ENCODE data around the gene ATP7B. TPM values are rescaled to one million over a fixed set of nuclear protein-coding genes. Genes with fewer than 3 reads are reported as not detected.

ATP7B gene
- total and polyA plus RNA-seq, 2 of the 4 experiments (the other 2 are of a cell fraction) = 2.7 to 2.9 TPM

GRCh38 chr13:51971520-51972426 lies 39.5 kb downstream of the ATP7B start:
- Histone ChIP-seq H2AK5ac (ENCODE audit: low read depth, low read length) (no peak overlapping the region), H2BK15ac (ENCODE audit: low read depth, low read length) (no peak overlapping the region), H3K4ac (ENCODE audit: low read depth, low read length) (no peak overlapping the region), H2BK5ac (ENCODE audit: low read depth, low read length, poor library complexity, severe bottlenecking) (no peak overlapping the region), H3K4me2 (ENCODE audit: low read depth, low read length) (no peak overlapping the region), H4K91ac (ENCODE audit: insufficient read depth, low read depth, low read length) (no peak overlapping the region), H3K79me1 (ENCODE audit: low read depth in 1 of 2, low read length in 2 of 2) (no peaks in the 10 kb centered on the region), H2AFZ (replicated peaks; ENCODE audit: low read length, poor library complexity) (no peak overlapping the region), H3K9me1 (ENCODE audit: insufficient read depth, low read length) (no peaks in the 10 kb centered on the region), H3K9me3 (ENCODE audit: control insufficient read depth, insufficient read depth, low read length) (no peaks in the 10 kb centered on the region), H3K27me3 (ENCODE audit: control insufficient read depth, insufficient read depth, low read length) (no peaks in the 10 kb centered on the region; the same call in 1 of the 2 replicates), H3K27ac (ENCODE audit: insufficient read depth, low read length) (no peak overlapping the region), H2BK120ac (ENCODE audit: low read depth, low read length) (no peak overlapping the region), H3K4me1 (ENCODE audit: control insufficient read depth, insufficient read depth, low read length) (no peaks in the 10 kb centered on the region), H4K8ac (ENCODE audit: low read depth in 2 of 2, low read length in 2 of 2) (no peak overlapping the region), H3K36me3 (ENCODE audit: control insufficient read depth, insufficient read depth, low read length) (no peaks in the 10 kb centered on the region), H2BK20ac (ENCODE audit: low read depth, low read length) (no peak overlapping the region), H2AK9ac (replicated peaks; ENCODE audit: low read depth, low read length, poor library complexity) (no peak overlapping the region), H3K14ac (replicated peaks; ENCODE audit: low read depth, low read length) (no peak overlapping the region), H3K4me3 (ENCODE audit: insufficient read depth, low read depth, low read length) (no peak overlapping the region), H3K23ac (ENCODE audit: low read depth, low read length) (no peak overlapping the region), H3K18ac (ENCODE audit: low read depth, low read length) (no peak overlapping the region), H4K5ac (ENCODE audit: low read depth, low read length) (no peak overlapping the region), H4K20me1 (ENCODE audit: insufficient read depth, low read length) (no peaks in the 10 kb centered on the region), H3K9ac (ENCODE audit: low read depth, low read length) (no peak overlapping the region), H3K56ac (ENCODE audit: extremely low read depth, insufficient read depth, low read length) (no peak overlapping the region)
- WGBS, 2 experiments (ENCODE audit: extremely low coverage in 2 of 2, insufficient read length in 1 of 2) = 90% methylated on average over 11 of the region's 15 CpGs; no CpG with 5 or more reads in 1 of the 2 experiments
- ChIA-PET POLR2A (ENCODE audit: unreplicated experiment) (no interaction called here), CTCF (no interaction called here)
- DNase-seq (no peak), ATAC-seq (ENCODE audit: low read depth) (no peak)
- BruUV-seq (replicated peaks) = no TSS peak
- dilution Hi-C loops (cut with HindIII; ENCODE audit: low sequenced_read_pairs, unreplicated experiment) = no loop called here
- in situ Hi-C loops (cut with MboI; ENCODE audit: low sequenced_read_pairs) = no loop called here
- intact Hi-C loops (cut with micrococcal nuclease) = no loop called here
- TF ChIP-seq ELK1 (IDR thresholded peaks at IDR 0.05; ENCODE audit: borderline replicate concordance, low read depth, low read length) (no peak), MAFK (IDR thresholded peaks at IDR 0.05; ENCODE audit: low read depth, low read length) (no peak), CHD1 (IDR thresholded peaks at IDR 0.05; ENCODE audit: low read depth, low read length) (no peak), FOS (IDR thresholded peaks at IDR 0.05; ENCODE audit: low read depth, low read length) (no peak), MXI1 (IDR thresholded peaks at IDR 0.05; ENCODE audit: borderline replicate concordance, low read depth, low read length) (no peak), RFX5 (IDR thresholded peaks at IDR 0.05; ENCODE audit: low read depth, low read length) (no peak), BHLHE40 (IDR thresholded peaks at IDR 0.05; ENCODE audit: low read depth, low read length) (no peak), NFE2L2 (IDR thresholded peaks at IDR 0.05; ENCODE audit: low read depth, low read length) (no peak), SMC3 (IDR thresholded peaks at IDR 0.05; ENCODE audit: low read depth, low read length) (no peak), RCOR1 (IDR thresholded peaks at IDR 0.05; ENCODE audit: insufficient replicate concordance, low read length) (no peak), CTCF (conservative IDR thresholded peaks at IDR 0.05; ENCODE audit: low read depth, low read length) (no peak), USF2 (IDR thresholded peaks at IDR 0.05; ENCODE audit: low read depth, low read length) (no peak), MAZ (IDR thresholded peaks at IDR 0.05; ENCODE audit: borderline replicate concordance, low read depth, low read length) (no peak), RAD21 (IDR thresholded peaks at IDR 0.05; ENCODE audit: low read length) (no peak), POLR2A (IDR thresholded peaks at IDR 0.05; ENCODE audit: low read depth, low read length) (no peak)

Data from IMR-90 (cell line).